Stimulated activated CD4-positive, alpha-beta T cell treated with anti-CD3 and anti-CD28 coated beads, TNF-alpha, amount 100 ng/mL, for 1 hour (primary cell): ENCODE data around the gene FAF2.
"Not testable (repeated sequence)": the region's sequence is repeated elsewhere in the genome, so short reads cannot be mapped to it uniquely, and the experiment has no call there.

ENCODE experiments used
- DNase-seq, 3 donors: peaks; one replicate each; pipeline ENCODE4 v3.0.0-alpha.2; 2020; ENCODE audit warnings: low read depth in 3 of 3, low spot score in 1 of 3

Gene FAF2

GRCh38 chr5:176416965-176417364 is 31.2 kb upstream of the FAF2 start:
- DNase-seq, result no peak

- DNase-seq, result no peak
Observed at GRCh38 chr5:176418251-176418650, 29.9 kb upstream of the FAF2 start.

- DNase-seq, result no peak
Observed at GRCh38 chr5:176420086-176420485, 28.1 kb upstream of the FAF2 start.

- no peak for DNase-seq
Observed at GRCh38 chr5:176420972-176421544, 27.1 kb upstream of the FAF2 start.

- DNase-seq, result no peak
Observed at GRCh38 chr5:176424181-176424580, 24.0 kb upstream of the FAF2 start.

GRCh38 chr5:176425138-176425537 is 23.0 kb upstream of the FAF2 start:
- DNase-seq, result no peak

- DNase-seq, result no peak
Observed at GRCh38 chr5:176425791-176426190, 22.4 kb upstream of the FAF2 start.

GRCh38 chr5:176426876-176427275 is 21.3 kb upstream of the FAF2 start:
- DNase-seq, result no peak

- no peak for DNase-seq
Observed at GRCh38 chr5:176427971-176428370, 20.2 kb upstream of the FAF2 start.

- no peak for DNase-seq
Observed at GRCh38 chr5:176429972-176430371, 18.2 kb upstream of the FAF2 start.

- DNase-seq, result no peak
Observed at GRCh38 chr5:176432707-176433106, 15.5 kb upstream of the FAF2 start.

GRCh38 chr5:176436656-176437055 is 11.5 kb upstream of the FAF2 start:
- DNase-seq, result no peak

- DNase-seq, result no peak
Observed at GRCh38 chr5:176438959-176439757, 9.0 kb upstream of the FAF2 start.

GRCh38 chr5:176440927-176441706 is 7.1 kb upstream of the FAF2 start:
- DNase-seq, result no peak

- no peak for DNase-seq
Observed at GRCh38 chr5:176441921-176442323, 6.3 kb upstream of the FAF2 start.

GRCh38 chr5:176442911-176443310 is 5.3 kb upstream of the FAF2 start:
- DNase-seq, result not testable (repeated sequence)

- DNase-seq, result no peak
Observed at GRCh38 chr5:176444742-176445141, 3.4 kb upstream of the FAF2 start.

- no peak for DNase-seq
Observed at GRCh38 chr5:176446028-176446665, 2.0 kb upstream of the FAF2 start.

GRCh38 chr5:176446884-176447590 is 1.1 kb upstream of the FAF2 start:
- no peak for DNase-seq

- DNase-seq, result no peak
Observed at GRCh38 chr5:176447591-176447977, 601 bp upstream of the FAF2 start.

- DNase-seq, result no peak
Observed at GRCh38 chr5:176450077-176450476, 1.9 kb downstream of the FAF2 start.
